Transverse colon (tissue), 3 donors: Measurements from ENCODE around the gene DCST2.

Source experiments
- CTCF ChIP-seq, 5 experiments: fragments of 200-600 bp in 3 of 5; fragments of 450-650 bp in 2 of 5; sonication (generic) in 3 of 5; IDR thresholded peaks; 1 replicate in 2 of 5; 2 replicates in 3 of 5; pipeline ENCODE4 v1.5.1; 2016 to 2017; ENCODE audit warnings: antibody characterized with exemption in 5 of 5, inconsistent platforms in 3 of 5, mild to moderate bottlenecking in 2 of 5, moderate library complexity in 1 of 5
- EP300 ChIP-seq: sonication (generic); formaldehyde crosslinking; IDR thresholded peaks from one replicate; pipeline ENCODE4 v1.6.1; 2017; ENCODE audit warnings: antibody characterized with exemption, low read depth

DNA sequence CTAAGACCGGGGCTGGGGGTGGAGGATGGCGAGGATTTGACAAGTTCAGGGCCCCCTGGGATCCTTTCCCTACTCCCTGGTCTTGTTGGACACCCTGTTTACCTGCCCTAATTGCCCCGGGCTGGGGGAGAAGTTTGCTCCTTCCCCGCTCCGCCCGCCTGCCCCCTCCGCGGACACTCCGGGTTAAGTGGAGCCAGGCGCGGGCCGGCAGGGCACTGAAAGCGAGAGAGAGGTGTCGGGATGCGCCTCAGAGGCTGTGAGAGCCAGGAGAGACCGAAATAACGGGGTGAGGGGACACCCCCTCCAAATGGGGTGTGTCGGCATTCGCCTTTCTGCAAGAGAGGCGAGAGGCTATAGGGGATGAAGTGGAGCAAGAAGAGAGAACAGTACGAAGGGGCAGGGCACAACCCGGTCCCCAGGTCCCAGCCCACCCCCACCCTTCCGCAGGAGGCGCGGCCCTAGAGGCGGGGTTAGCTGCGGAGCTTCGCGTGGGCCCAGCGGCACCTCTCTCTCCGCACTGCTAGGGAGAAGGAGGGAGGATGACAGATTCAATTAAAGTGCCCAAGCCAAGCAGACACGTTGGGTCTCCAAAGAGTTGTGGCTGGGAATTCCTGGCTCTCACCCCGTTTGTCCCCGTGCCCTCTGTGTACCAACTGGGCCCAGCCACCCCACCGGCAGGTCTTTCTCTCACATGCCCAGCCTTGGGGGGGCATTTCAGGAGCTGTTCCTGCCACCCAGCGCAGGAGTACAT, 48.9 kb upstream of the DCST2 start:
- TF ChIP-seq EP300 (no peak), CTCF (IDR thresholded peaks at IDR 0.05) (no peak)
